Activated CD4-positive, CD25-positive, alpha-beta regulatory T cell treated with anti-CD3 and anti-CD28 coated beads, Interleukin-2, amount 50 U/mL, for 24 hours (primary cell): ENCODE results near the gene CNGA1.
A peak's percentile ranks its signal among the peaks of the same experiment; 100 is the strongest.
"Not testable (repeated sequence)": the region's sequence is repeated elsewhere in the genome, so short reads cannot be mapped to it uniquely, and the experiment has no call there.

Source experiments
- ATAC-seq, 2 donors: fragments of 150-1000 bp; cut with Tn5 transposase; one replicate each; pipeline ENCODE4 v1.10.0; 2021; ENCODE audit warnings: mild to moderate bottlenecking in 1 of 2, moderate library complexity in 1 of 2

The CNGA1 gene

DNA sequence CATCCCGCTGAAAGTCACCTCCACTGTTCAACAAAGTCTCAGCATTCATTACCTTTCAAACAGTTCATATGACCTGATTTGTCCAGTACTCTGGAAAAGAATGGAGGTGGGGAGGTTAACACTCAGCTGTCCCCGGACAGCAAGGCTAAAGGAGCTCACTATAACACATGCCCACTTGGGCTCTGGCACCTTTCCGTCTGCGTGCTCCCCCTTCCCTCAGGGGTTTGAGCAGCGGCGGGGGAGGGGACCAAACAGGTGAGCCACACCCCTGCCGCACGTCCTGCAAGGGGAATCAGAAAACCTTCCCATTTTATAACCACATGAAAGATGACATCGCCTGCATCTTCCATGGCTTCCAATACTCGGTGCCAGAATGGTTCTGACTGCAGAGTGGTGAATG, 62.2 kb downstream of the CNGA1 start:
- ATAC-seq = no peak

GRCh38 chr4:47945930-47946726, 70.4 kb downstream of the CNGA1 start:
- no peak for ATAC-seq

DNA sequence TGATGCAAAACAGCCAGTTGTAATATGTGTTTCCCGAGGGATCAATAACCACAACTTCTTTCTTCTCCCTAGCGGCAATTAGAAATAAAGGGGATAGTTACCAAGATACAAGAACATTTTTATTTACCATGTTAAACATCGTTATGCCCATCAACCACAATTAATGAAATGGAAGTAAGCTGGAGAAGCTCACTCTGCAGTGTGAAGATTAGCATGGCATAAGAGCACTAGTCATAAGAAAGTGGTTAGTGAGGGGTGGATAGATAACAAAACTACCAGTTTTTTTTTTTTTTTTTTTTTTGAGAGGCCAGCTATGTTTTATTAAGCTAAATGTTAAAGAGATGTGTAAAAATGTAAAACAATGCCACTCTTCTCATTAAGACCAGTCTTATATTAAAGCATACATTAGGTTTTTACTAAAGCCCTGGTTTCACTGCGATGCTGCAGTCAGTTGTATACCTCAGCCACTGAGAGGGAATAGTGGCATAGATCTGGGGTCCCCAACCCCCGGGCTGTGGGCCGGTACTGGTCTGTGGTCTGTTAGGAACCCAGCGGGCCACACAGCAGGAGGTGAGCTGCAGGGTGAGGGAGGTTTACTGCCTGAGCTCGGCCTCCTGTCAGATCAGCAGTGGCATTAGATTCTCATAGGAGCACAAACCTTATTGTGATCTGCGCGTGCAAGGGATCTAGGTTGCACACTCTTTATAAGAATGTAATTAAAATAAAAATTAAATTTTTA, 74.2 kb downstream of the CNGA1 start:
- no peak for ATAC-seq

DNA sequence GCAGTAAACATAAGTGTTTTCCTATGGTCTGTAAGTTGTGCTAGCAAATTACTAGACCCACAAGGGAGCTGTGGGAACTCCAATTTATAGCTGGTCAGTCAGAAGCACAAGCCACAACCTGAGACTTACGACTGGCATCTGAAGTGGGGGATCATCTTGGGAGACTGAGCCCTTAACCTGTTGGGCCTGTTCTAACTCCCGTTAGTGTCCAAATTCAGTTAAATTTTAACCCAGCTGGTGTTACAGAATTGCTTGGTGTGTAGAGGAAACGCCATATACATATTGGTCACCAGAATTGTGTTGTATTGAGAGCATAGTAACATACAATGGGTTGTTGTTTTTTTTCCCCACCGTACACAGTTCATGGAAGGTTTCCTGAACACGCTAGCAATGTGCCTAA, 77.0 kb downstream of the CNGA1 start:
- no peak for ATAC-seq

- ATAC-seq = no peak
Observed at GRCh38 chr4:47936336-47936735, 80.1 kb downstream of the CNGA1 start.

DNA sequence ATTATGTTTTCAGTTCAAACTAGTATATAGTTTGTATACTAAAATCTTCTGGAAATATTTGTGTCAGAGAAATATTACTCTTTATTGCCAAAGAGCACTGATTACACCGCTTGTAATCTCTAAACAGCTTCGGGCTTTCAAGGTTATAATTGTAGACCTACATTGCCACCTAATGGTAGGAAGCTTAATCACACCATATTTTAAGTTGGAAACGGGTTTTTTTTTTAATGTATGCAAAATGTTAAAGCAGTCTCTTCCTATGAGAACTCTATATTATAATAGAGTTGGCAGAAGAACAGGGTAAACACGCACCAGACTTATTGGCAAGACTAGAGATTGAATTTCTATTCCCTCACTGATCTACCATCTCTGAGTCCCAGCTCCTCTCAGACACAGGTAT, 82.6 kb downstream of the CNGA1 start:
- no peak for ATAC-seq

DNA sequence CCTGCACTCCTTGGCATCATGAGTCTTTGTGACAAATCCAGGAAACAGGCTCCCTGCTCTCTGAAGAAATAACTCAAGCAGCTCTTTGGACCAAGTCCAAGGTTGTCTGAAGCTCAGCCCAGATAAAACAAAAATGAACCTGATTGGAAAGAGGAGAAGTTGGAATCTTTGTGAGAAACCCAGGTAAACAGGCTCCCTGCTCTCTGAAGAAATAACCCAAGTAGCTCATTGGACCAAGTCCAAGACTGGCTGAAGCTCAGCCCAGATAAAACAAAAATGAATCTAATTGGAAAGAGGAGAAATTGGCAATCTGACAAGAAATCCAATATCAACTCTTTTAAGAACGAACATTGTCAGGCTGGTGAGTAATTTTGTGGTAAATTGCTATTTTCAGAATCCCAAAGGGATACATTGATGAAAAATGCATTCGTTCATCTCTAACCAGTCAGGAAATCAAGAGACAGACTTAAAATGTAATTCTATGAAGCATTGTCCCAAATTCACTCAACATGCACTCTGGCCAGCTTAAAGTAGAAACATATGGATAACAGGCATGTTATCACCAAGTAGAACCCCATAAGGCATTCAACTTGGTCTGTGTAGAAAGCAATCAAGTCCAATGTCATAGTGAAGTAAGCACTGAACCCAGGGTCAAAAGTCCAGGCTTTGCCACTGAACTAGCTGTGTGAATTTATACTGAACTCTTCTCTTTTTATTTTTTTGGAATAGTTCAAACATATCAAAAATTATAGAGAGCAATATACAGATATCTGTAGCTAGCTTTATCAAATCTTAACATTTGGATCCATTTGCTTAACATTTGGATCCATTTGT, 85.3 kb downstream of the CNGA1 start:
- no peak for ATAC-seq

DNA sequence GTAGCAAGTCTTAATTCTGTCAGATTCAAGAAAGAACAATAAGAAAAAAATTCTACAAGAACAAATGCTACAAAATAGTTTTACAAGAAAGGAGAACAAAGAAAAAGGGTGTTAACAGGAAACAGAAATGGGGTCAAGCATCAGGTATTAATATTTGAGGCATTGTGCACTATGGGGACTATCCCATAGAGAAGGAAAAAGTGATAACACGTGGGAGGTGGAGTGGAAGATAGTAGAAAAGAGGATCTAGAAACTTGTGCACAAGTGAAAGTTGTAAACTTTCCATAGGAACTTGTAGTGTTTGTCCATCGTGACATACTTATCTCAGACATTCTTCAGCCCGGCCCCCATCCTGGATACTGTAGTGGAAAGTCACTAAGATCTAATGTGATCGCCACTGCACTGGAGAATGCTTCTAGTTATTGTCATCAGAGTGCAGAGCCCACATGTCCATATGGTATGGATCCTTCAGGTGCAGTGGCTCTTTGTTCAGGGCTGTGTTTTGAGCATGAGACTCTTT, 86.7 kb downstream of the CNGA1 start:
- ATAC-seq = no peak

DNA sequence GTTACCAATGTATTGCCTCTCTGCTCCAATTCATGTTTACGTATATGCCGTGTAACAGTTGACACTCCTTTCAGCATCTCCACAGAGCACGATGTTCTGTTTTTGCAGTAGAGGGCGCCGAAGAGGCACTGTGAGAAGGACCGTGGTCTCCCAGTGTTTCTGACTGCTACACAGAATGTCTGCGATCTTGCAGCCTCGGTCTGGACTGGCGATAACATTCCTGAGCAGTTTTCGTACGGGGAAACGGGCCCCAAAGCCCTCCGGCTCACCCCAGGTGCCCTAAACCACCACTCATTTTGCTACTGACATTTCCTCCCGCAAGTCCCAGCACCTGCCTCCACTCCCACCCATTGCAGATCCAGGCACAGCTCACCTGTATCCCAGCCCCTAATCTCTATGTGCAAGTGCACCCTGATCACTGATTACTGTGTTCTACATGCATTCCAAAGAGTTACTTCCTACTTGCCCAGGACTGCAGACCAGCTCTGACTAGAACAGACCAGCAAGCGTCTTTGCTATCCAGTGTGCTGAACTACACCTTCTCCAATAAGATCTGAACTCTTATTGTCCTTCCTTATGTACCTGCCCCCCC, 89.7 kb downstream of the CNGA1 start:
- ATAC-seq = peak; percentile 79 to 85

GRCh38 chr4:47923261-47923608, 93.2 kb downstream of the CNGA1 start:
- ATAC-seq = not testable (repeated sequence)

DNA sequence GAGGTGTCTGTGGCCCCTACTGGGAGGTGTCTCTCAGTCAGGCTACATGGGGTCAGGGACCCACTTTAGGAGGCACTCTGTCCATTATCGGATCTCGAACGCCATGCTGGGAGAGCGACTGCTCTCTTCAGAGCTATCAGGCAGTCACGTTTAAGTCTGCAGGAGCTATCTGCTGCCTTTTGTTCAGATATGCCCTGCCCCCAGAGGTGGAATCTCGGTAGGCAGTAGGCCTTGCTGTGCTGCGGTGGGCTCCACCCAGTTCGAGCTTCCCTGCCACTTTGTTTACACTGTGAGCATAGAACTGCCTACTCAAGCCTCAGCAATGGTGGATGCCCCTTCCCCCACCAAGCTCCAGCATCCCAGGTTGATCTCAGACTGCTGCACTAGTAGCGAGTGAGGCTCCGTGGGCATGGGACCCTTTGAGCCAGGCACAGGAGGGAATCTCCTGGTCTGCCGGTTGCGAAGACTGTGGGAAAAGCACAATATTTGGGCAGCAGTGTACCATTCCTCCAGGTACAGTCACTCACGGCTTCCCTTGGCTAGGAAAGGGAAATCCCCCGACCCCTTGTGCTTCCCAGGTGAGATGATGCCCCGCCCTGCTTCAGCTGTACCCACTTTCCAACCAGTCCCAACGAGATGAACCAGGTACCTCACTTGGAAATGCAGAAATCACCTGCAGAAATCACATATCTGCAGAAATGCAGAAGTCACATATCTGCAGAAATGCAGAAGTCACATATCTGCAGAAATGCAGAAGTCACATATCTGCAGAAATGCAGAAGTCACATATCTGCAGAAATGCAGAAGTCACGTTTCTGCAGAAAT, 93.8 kb downstream of the CNGA1 start:
- ATAC-seq = not testable (repeated sequence)

DNA sequence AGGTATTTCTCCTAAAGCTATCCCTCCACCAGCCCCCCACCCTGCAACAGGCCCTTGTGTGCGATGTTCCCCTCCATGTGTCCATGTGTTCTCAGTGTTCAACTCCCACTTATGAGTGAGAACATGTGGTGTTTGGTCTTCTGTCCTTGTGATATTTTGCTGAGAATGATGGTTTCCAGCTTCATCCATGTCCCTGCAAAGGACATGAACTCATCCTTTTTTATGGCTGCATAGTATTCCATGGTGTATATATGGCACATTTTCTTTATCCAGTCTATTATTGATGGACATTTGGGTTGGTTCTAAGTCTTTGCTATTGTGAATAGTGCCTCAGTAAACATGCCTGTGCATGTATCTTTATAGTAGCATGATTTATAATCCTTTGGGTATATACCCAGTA, 99.3 kb downstream of the CNGA1 start:
- not testable (repeated sequence) for ATAC-seq

DNA sequence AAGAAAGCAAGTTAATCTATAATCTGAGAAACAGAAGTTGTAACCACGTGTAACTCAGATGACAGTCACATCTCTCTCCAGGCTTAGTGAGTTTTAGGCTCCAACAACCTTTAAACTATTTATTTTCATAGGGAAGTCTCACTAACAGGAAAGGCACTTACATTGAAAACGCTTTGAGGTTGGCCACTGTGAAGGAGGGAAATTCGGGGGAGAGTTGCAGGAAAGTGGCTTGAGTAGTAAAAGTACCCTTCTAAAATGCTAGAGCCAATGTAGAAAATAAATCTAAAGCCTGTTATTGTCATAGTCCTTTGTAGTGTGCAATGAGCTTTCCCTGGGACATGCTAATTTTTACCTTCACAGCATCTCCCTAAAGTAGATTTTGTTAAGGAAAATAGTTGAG, 101.1 kb downstream of the CNGA1 start:
- no peak for ATAC-seq

- no peak for ATAC-seq
Observed at GRCh38 chr4:47914926-47915237, 101.6 kb downstream of the CNGA1 start.

DNA sequence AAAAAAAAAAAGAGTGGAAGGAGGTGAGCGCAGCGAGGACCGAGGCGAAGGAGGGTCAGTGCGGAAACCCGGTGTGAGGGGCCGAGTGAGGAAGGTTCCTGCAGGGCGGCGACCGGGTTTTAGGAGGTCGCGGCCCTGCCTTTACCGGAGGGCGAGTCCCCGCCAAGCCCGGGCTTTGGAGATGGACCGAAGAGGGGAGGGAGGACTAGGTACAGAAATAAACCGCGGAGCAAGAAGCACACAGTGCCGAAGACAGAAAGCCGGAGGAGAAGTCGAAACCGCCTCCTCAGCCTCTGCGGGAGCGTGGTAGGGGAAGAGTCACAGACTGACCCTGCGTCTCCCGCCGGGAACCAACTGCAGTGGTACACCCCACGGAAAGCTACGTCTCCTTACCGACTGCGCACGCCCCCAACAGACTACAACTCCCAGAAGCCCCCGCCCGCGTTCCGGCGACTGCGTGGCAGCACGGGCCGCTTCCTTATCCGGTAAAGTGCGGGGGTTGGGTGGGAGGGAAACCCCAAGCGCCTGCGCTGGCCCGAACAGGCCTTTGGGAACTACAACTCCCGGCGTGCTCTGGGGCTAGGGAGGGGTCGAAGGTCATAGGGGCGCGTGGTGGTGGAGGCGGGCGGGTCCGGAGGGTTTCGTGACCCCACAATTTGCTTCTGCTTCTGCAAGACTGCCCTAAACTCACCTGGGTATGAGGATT, 102.1 kb downstream of the CNGA1 start, which contains the start of gene NFXL1:
Gene NFXL1, minus strand, starts transcription at position 364 of the 706 bp plus-strand sequence. CDS start 380 bp downstream, outside the sequence.
- ATAC-seq = peak; percentile 98

DNA sequence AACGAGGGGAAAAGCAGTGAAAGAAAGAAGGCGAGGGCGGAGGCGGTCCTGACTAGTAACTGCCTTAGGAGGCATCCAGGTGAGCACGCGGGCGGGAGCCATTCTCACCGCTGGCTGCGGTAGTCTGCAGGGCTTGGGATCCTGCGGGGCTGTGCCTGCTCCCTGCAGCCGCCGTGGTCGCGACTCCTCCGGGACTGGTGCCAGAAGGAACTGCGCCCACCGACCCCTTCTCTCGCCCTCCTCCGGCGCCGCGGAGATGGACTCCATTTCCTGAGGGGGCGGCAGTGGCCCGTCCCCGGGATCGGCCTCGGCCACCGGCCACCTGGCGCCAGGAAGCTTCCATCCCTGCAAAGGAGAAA, 102.6 kb downstream of the CNGA1 start:
- ATAC-seq = peak in 1 of 2 donors; percentile 17

DNA sequence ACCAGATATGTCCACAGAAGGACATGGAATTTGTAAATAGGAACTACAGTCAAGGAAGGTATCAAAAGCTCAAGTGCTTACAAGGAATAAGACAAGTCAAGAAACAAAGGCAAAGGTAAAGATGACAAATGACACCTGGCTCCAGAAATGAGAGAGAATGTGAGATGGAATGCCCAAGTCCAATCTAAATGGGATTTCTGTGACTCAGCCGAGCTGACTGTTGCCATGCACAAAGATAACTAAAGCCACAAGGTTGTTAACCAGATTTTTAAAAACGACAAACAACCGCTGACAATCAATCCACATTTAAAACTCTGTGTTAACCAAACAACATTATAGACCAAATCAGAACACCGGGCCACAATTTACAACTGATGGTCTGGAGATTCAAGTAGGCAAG, 103.2 kb downstream of the CNGA1 start:
- ATAC-seq = no peak

GRCh38 chr4:47907089-47907646, 109.3 kb downstream of the CNGA1 start:
- ATAC-seq = no peak

DNA sequence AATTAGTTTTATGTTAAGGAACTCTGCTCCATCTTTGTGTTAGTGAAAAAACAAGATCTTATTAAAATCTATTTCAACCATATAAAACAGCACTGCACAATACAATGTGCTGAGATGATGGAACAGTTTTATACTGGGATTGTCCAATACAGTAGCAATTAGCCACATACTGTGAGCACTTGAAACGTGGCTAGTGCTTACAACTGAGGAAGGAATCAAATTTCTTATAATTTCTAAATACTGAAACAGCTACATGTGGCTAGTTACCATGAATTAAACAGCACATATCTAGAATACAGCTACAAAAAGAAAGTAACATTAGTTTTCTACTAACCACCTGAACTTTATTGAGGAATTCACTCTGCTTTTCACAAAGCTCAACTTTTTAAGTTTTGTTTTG, 116.8 kb downstream of the CNGA1 start:
- ATAC-seq = no peak

DNA sequence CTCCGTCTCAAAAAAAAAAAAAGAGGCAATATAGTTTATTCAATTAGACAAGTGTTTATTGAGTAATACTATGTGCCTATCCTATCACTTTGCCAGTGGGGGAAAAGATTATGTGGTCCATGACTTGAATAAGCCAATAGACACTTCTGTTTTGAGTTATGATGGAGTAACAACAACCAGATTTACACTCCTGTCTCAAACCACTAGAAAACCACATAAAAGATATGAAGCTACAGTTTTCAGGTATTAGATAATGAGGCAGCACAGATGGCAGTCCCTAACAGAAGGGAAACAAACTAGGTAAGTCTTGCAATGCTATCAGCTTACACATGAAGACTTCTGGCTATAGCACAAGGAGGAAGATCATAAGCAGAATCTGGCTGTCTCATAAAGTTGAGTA, 124.6 kb downstream of the CNGA1 start:
- peak; percentile 72 to 86 for ATAC-seq
